IPS-20b (cell line): ENCODE results near the gene PCSK2.

Experiments used
- H3K27ac ChIP-seq: one replicate; pipeline ENCODE4 v1.5.1; 2013; ENCODE audit warnings: low read length
- H3K27me3 ChIP-seq: 2 replicates; pipeline ENCODE4 v1.6.1; 2013; ENCODE audit warnings: mild to moderate bottlenecking, low read length, inconsistent platforms; ENCODE audit not compliant: insufficient read depth
- H3K36me3 ChIP-seq: 2 replicates; pipeline ENCODE4 v1.6.1; 2013; ENCODE audit warnings: low read depth, mild to moderate bottlenecking, inconsistent platforms, low read length, moderate library complexity; ENCODE audit not compliant: insufficient read depth
- H3K4me1 ChIP-seq: 2 replicates; pipeline ENCODE4 v1.6.1; 2013; ENCODE audit warnings: mild to moderate bottlenecking, control low read depth, inconsistent platforms, low read length, moderate library complexity; ENCODE audit not compliant: insufficient read depth
- H3K4me3 ChIP-seq: 2 replicates; pipeline ENCODE4 v1.5.1; 2013; ENCODE audit warnings: mild to moderate bottlenecking, low read length, inconsistent platforms
- H3K9ac ChIP-seq: 2 replicates; pipeline ENCODE4 v1.6.1; 2013; ENCODE audit warnings: low read depth, mild to moderate bottlenecking, inconsistent platforms, low read length, moderate library complexity
- H3K9me3 ChIP-seq: 2 replicates; pipeline ENCODE4 v1.6.1; 2013; ENCODE audit warnings: mild to moderate bottlenecking, low read depth, low read length, inconsistent platforms; ENCODE audit not compliant: insufficient read depth

Gene PCSK2

GRCh38 chr20:17379651-17380050, 152.8 kb downstream of the PCSK2 start:
- no peak overlapping the region for H3K9ac ChIP-seq
- H3K4me3 ChIP-seq: no peak overlapping the region
- no peaks in the 10 kb centered on the region for H3K36me3 ChIP-seq

GRCh38 chr20:17380801-17381200, 154.0 kb downstream of the PCSK2 start:
- H3K4me1 ChIP-seq: peaks cover 6% of the 10 kb centered on the region; the same call in 1 of the 2 replicates
- no peak overlapping the region for H3K9ac ChIP-seq
- no peak overlapping the region for H3K27ac ChIP-seq
- no peaks in the 10 kb centered on the region for H3K9me3 ChIP-seq
- no peaks in the 10 kb centered on the region for H3K27me3 ChIP-seq
- H3K36me3 ChIP-seq: no peaks in the 10 kb centered on the region
- no peak overlapping the region for H3K4me3 ChIP-seq

More at GRCh38 chr20:17379651-17380050, 152.8 kb downstream of the PCSK2 start:
- H3K9me3 ChIP-seq: no peaks in the 10 kb centered on the region
- H3K27ac ChIP-seq: no peak overlapping the region
- no peaks in the 10 kb centered on the region for H3K27me3 ChIP-seq
- peaks cover 6% of the 10 kb centered on the region; the same call in 1 of the 2 replicates for H3K4me1 ChIP-seq

GRCh38 chr20:17381724-17382123, 154.9 kb downstream of the PCSK2 start:
- H3K9ac ChIP-seq: no peak overlapping the region

GRCh38 chr20:17385798-17386197, 159.0 kb downstream of the PCSK2 start:
- H3K9ac ChIP-seq: no peak overlapping the region
- no peaks in the 10 kb centered on the region for H3K27me3 ChIP-seq
- H3K4me1 ChIP-seq: no peaks in the 10 kb centered on the region
- H3K4me3 ChIP-seq: no peak overlapping the region
- no peaks in the 10 kb centered on the region for H3K36me3 ChIP-seq
- H3K27ac ChIP-seq: no peak overlapping the region
- no peaks in the 10 kb centered on the region for H3K9me3 ChIP-seq

More at GRCh38 chr20:17381724-17382123, 154.9 kb downstream of the PCSK2 start:
- H3K27me3 ChIP-seq: no peaks in the 10 kb centered on the region
- H3K9me3 ChIP-seq: no peaks in the 10 kb centered on the region
- H3K4me1 ChIP-seq: peaks cover 6% of the 10 kb centered on the region; the same call in 1 of the 2 replicates
- H3K27ac ChIP-seq: no peak overlapping the region
- no peak overlapping the region for H3K4me3 ChIP-seq
- H3K36me3 ChIP-seq: no peaks in the 10 kb centered on the region

DNA sequence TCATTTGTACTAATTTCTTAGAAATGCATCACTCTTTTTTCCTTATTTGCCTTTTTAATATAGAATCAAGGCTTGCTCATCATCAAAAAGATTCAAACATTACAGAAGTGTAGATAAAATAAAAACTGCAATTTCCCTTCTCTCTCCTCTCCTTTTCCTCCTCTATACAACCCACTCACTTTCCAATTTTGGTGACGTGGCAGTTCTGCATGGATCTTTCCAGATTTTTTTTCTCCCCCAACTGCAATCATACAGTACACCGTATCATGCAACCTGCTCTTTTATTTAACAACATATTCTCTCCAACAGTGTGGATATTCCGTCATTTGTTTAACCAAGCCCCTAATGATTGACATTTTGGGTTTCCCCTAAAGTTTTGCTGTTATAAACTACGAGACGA, 163.8 kb downstream of the PCSK2 start:
- Histone ChIP-seq H3K36me3 (no peaks in the 10 kb centered on the region), H3K9ac (no peak overlapping the region), H3K9me3 (no peaks in the 10 kb centered on the region), H3K27ac (no peak overlapping the region), H3K27me3 (no peaks in the 10 kb centered on the region), H3K4me1 (no peaks in the 10 kb centered on the region), H3K4me3 (no peak overlapping the region)

DNA sequence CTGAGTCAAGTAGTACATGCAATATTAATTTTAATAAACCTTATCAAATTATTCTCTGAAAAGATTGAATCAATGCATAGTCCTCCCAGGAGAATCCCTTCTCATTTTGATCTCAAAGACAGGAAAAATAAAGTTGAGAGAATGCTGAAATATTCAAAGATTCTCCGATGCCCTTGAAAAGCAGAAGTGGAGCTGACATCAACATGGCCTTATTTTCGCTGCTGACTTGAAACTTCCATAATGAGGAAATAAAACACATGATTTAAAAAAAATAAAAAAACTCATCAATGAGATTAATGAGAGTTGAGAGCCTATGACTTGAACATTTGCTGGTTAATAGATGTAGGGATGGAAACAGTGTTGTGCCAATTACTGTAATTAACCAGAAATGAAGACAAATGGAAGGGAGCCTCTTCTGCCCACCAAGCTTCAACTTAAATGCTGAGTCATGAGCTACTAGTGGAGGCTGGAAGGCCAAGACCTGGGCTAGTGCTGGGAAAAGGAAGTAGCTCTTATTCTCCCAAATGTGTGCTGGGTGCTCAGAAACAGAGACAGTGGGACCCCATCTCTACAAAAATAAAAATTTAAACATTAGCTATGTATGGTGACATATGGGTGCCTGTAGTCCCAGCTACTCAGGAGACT, 164.4 kb downstream of the PCSK2 start:
- Histone ChIP-seq H3K27ac (no peak overlapping the region), H3K9me3 (no peaks in the 10 kb centered on the region), H3K4me3 (no peak overlapping the region)

GRCh38 chr20:17394411-17394810, 167.6 kb downstream of the PCSK2 start:
- H3K36me3 ChIP-seq: no peaks in the 10 kb centered on the region
- no peak overlapping the region for H3K27ac ChIP-seq
- no peak overlapping the region for H3K4me3 ChIP-seq
- H3K27me3 ChIP-seq: no peaks in the 10 kb centered on the region
- no peak overlapping the region for H3K9ac ChIP-seq
- H3K4me1 ChIP-seq: no peaks in the 10 kb centered on the region
- no peaks in the 10 kb centered on the region for H3K9me3 ChIP-seq

More for the DNA sequence above, 164.4 kb downstream of the PCSK2 start:
- no peaks in the 10 kb centered on the region for H3K36me3 ChIP-seq
- H3K27me3 ChIP-seq: no peaks in the 10 kb centered on the region
- H3K4me1 ChIP-seq: no peaks in the 10 kb centered on the region
- no peak overlapping the region for H3K9ac ChIP-seq

DNA sequence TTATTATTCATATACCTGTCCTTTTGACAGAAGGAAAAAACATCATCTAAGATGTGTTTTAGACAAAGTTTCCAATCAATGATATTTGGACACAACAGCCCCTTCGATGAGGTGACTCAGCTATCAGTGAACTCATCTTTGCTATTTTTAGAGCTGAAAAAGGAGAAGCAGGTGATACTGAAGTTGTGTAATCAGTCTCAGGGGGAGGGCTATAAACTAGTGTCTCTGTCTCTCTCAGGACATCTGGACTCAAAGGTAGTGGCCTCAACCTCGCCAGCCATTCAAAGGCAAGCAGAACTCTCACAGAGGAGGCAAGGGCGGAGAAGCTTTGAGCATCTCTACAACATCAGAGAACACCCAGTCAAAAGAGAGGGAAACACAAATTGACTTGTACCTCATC, 168.9 kb downstream of the PCSK2 start:
- Histone ChIP-seq H3K27ac (no peak overlapping the region), H3K9ac (no peak overlapping the region), H3K36me3 (no peaks in the 10 kb centered on the region), H3K27me3 (no peaks in the 10 kb centered on the region), H3K4me1 (no peaks in the 10 kb centered on the region), H3K4me3 (no peak overlapping the region), H3K9me3 (no peaks in the 10 kb centered on the region)

GRCh38 chr20:17399303-17399985, 172.6 kb downstream of the PCSK2 start:
- no peaks in the 10 kb centered on the region for H3K27me3 ChIP-seq
- H3K9ac ChIP-seq: no peak overlapping the region
- no peaks in the 10 kb centered on the region for H3K9me3 ChIP-seq
- no peak overlapping the region for H3K4me3 ChIP-seq
- no peak overlapping the region for H3K27ac ChIP-seq
- no peaks in the 10 kb centered on the region for H3K4me1 ChIP-seq
- H3K36me3 ChIP-seq: no peaks in the 10 kb centered on the region

DNA sequence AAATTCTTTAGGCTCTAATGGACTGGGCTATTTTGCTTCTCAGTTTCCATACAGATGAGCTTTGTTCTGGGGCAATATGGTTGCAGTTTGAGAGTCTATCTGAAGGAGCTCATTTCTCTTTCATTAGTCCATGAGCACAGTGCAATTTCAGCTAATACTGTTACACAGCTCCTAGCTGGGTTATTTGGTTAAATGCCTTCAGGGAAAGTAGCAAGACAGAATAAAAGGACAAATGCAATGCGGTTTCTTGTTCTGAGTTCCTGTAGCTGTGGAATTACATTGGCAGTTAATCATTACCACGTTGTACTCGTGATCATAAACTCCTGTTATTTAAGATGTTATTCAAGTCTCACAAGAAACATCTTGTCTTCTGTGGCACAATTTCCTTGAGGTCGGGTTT, 176.6 kb downstream of the PCSK2 start:
- no peaks in the 10 kb centered on the region for H3K27me3 ChIP-seq
- no peak overlapping the region for H3K27ac ChIP-seq

DNA sequence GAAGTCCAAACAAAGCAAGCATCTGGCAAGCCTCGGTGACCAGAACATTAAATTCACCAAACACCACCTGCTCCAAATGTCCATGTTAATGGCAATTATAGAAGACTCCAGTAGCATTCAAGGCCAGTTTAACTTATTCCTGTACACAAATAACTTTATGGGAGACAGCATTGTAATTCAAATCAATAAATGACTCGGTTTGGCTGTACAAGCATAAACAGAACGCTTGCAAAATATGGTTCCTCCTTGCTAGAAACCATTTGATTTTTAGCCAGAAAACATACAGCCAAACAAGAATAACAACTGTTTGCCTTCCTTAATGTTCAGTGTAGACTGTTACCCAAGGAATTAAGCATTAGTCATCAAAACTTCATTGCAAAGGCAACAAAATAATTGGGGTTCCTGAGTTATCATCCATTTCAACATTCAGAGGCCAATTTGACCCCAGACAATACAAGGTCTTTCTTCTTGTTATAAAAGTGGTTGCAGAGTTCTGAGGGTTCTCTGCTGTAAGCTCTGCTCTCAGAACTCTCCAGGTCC, 179.3 kb downstream of the PCSK2 start:
- H3K27ac ChIP-seq: no peak overlapping the region
- no peaks in the 10 kb centered on the region for H3K27me3 ChIP-seq
- no peaks in the 10 kb centered on the region for H3K36me3 ChIP-seq
- H3K9me3 ChIP-seq: no peaks in the 10 kb centered on the region
- H3K9ac ChIP-seq: no peak overlapping the region
- H3K4me3 ChIP-seq: no peak overlapping the region
- H3K4me1 ChIP-seq: no peaks in the 10 kb centered on the region

More for the DNA sequence above, 176.6 kb downstream of the PCSK2 start:
- Histone ChIP-seq H3K4me1 (no peaks in the 10 kb centered on the region), H3K9me3 (no peaks in the 10 kb centered on the region), H3K36me3 (no peaks in the 10 kb centered on the region), H3K4me3 (no peak overlapping the region), H3K9ac (no peak overlapping the region)

GRCh38 chr20:17407550-17407949, 180.7 kb downstream of the PCSK2 start:
- no peak overlapping the region for H3K4me3 ChIP-seq
- H3K9me3 ChIP-seq: no peaks in the 10 kb centered on the region
- H3K4me1 ChIP-seq: no peaks in the 10 kb centered on the region
- H3K27ac ChIP-seq: no peak overlapping the region
- no peaks in the 10 kb centered on the region for H3K36me3 ChIP-seq
- H3K9ac ChIP-seq: no peak overlapping the region
- H3K27me3 ChIP-seq: no peaks in the 10 kb centered on the region
